Measurements from ENCODE around the gene LRFN2. TPM values are rescaled to one million over a fixed set of nuclear protein-coding genes. Genes with fewer than 3 reads are reported as not detected.

Gene LRFN2
- polyA plus RNA-seq, 1 donor (not counting 4 experiments of a cell fraction or from before 2014, with no cell fraction given), result not detected

- Histone ChIP-seq H3K27me3 (ENCODE audit: control insufficient read depth, extremely low read depth, insufficient read depth, low read length) (no peaks in the 10 kb centered on the region), H3K9me1 (ENCODE audit: control insufficient read depth, extremely low read depth, insufficient read depth, low read length) (no peaks in the 10 kb centered on the region), H3K36me3 (ENCODE audit: control insufficient read depth in 2 of 2, extremely low read depth in 1 of 2, insufficient read depth in 2 of 2, low read length in 2 of 2) (no peaks in the 10 kb centered on the region), H4K20me1 (ENCODE audit: control insufficient read depth, extremely low read depth, insufficient read depth, low read length) (no peaks in the 10 kb centered on the region), H3K9me3 (ENCODE audit: control insufficient read depth, low read depth, low read length) (no peaks in the 10 kb centered on the region), H3K4me2 (ENCODE audit: control insufficient read depth, extremely low read depth, insufficient read depth, low read depth, low read length) (no peak overlapping the region), H3K4me3 (ENCODE audit: control insufficient read depth in 2 of 3, extremely low read depth in 1 of 3, insufficient read depth in 2 of 3, low read depth in 1 of 3, low read length in 3 of 3) (no peak overlapping the region), H3K79me2 (ENCODE audit: control insufficient read depth, insufficient read depth, low read length) (no peaks in the 10 kb centered on the region), H3K4me1 (ENCODE audit: control insufficient read depth, extremely low read depth, insufficient read depth, low read length) (peaks cover 30% of the 10 kb centered on the region), H2AFZ (ENCODE audit: control insufficient read depth, low read length) (no peak overlapping the region), H3K9ac (ENCODE audit: control insufficient read depth, extremely low read depth, insufficient read depth, low read length) (no peak overlapping the region), H3K27ac (ENCODE audit: control insufficient read depth, insufficient read depth, low read length) (no peak overlapping the region)
- DNase-seq (ENCODE audit: low read depth, low spot score) (no peak), FAIRE-seq (no peak)
- dilution Hi-C loops (cut with MboI; ENCODE audit: extremely low pct_ligation_motif_present, low sequenced_read_pairs), result no loop called here
- no peak for TF ChIP-seq CTCF (optimal IDR thresholded peaks at IDR 0.05 in 1 of 3, IDR thresholded peaks at IDR 0.05 in 1 of 3, conservative IDR thresholded peaks at IDR 0.05 in 1 of 3; ENCODE audit: extremely low read depth in 1 of 3, insufficient read depth in 2 of 3, low read length in 3 of 3)
- TF ChIP-seq EZH2 (IDR thresholded peaks at IDR 0.05; ENCODE audit: low read length), result no peak
Observed at GRCh38 chr6:40437631-40438030, 149.5 kb downstream of the LRFN2 start.

GRCh38 chr6:40436685-40437604, 150.2 kb downstream of the LRFN2 start:
- Histone ChIP-seq H3K4me3 (ENCODE audit: control insufficient read depth in 2 of 3, extremely low read depth in 1 of 3, insufficient read depth in 2 of 3, low read depth in 1 of 3, low read length in 3 of 3) (no peak overlapping the region), H4K20me1 (ENCODE audit: control insufficient read depth, extremely low read depth, insufficient read depth, low read length) (no peaks in the 10 kb centered on the region), H2AFZ (ENCODE audit: control insufficient read depth, low read length) (no peak overlapping the region), H3K27me3 (ENCODE audit: control insufficient read depth, extremely low read depth, insufficient read depth, low read length) (no peaks in the 10 kb centered on the region), H3K36me3 (ENCODE audit: control insufficient read depth in 2 of 2, extremely low read depth in 1 of 2, insufficient read depth in 2 of 2, low read length in 2 of 2) (no peaks in the 10 kb centered on the region), H3K4me1 (ENCODE audit: control insufficient read depth, extremely low read depth, insufficient read depth, low read length) (peaks cover 30% of the 10 kb centered on the region), H3K4me2 (ENCODE audit: control insufficient read depth, extremely low read depth, insufficient read depth, low read depth, low read length) (peak overlapping the region; percentile 28), H3K9ac (ENCODE audit: control insufficient read depth, extremely low read depth, insufficient read depth, low read length) (no peak overlapping the region), H3K9me3 (ENCODE audit: control insufficient read depth, low read depth, low read length) (no peaks in the 10 kb centered on the region), H3K9me1 (ENCODE audit: control insufficient read depth, extremely low read depth, insufficient read depth, low read length) (no peaks in the 10 kb centered on the region), H3K79me2 (ENCODE audit: control insufficient read depth, insufficient read depth, low read length) (no peaks in the 10 kb centered on the region), H3K27ac (ENCODE audit: control insufficient read depth, insufficient read depth, low read length) (no peak overlapping the region)
- FAIRE-seq (peak; percentile 64), DNase-seq (ENCODE audit: low read depth, low spot score) (no peak)
- dilution Hi-C loops (cut with MboI; ENCODE audit: extremely low pct_ligation_motif_present, low sequenced_read_pairs), result no loop called here
- TF ChIP-seq CTCF (optimal IDR thresholded peaks at IDR 0.05 in 1 of 3, IDR thresholded peaks at IDR 0.05 in 1 of 3, conservative IDR thresholded peaks at IDR 0.05 in 1 of 3; ENCODE audit: extremely low read depth in 1 of 3, insufficient read depth in 2 of 3, low read length in 3 of 3) (no peak), EZH2 (IDR thresholded peaks at IDR 0.05; ENCODE audit: low read length) (no peak)
